Body of pancreas (tissue), 4 donors: ENCODE results near the gene SLC26A2.
A peak's percentile ranks its signal among the peaks of the same experiment; 100 is the strongest.

Source experiments
- POLR2A ChIP-seq, 3 donors: fragments of 450-650 bp; IDR thresholded peaks; one replicate each; pipeline ENCODE4 v1.6.1; 2016; ENCODE audit warnings: antibody characterized with exemption in 3 of 3, mild to moderate bottlenecking in 2 of 3
- TF ChIP-seq, protein P1 (sequence below), 7 experiments: fragments of 450-650 bp in 4 of 7; fragments of 200-600 bp in 3 of 7; sonication (generic) in 3 of 7; IDR thresholded peaks; one replicate each; pipeline ENCODE4 v1.5.1; 2016 to 2019; ENCODE audit warnings: antibody characterized with exemption in 7 of 7

GRCh38 chr5:149961186-149961685 lies 678 bp downstream of the SLC26A2 start:
- TF ChIP-seq, protein P1, sequence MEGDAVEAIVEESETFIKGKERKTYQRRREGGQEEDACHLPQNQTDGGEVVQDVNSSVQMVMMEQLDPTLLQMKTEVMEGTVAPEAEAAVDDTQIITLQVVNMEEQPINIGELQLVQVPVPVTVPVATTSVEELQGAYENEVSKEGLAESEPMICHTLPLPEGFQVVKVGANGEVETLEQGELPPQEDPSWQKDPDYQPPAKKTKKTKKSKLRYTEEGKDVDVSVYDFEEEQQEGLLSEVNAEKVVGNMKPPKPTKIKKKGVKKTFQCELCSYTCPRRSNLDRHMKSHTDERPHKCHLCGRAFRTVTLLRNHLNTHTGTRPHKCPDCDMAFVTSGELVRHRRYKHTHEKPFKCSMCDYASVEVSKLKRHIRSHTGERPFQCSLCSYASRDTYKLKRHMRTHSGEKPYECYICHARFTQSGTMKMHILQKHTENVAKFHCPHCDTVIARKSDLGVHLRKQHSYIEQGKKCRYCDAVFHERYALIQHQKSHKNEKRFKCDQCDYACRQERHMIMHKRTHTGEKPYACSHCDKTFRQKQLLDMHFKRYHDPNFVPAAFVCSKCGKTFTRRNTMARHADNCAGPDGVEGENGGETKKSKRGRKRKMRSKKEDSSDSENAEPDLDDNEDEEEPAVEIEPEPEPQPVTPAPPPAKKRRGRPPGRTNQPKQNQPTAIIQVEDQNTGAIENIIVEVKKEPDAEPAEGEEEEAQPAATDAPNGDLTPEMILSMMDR (IDR thresholded peaks at IDR 0.05) = peak in 1 of 7 experiments; percentile 1
- no peak for TF ChIP-seq POLR2A (IDR thresholded peaks at IDR 0.05)
